Neutrophil (primary cell): ENCODE measurements around the gene SEC22A.

ENCODE experiments used
- H3K27ac ChIP-seq: fragments of 200-600 bp; sonication (generic); 2 replicates; pipeline ENCODE4 v1.5.1; 2016; ENCODE audit warnings: mild to moderate bottlenecking, moderate library complexity
- H3K27me3 ChIP-seq: fragments of 200-600 bp; sonication (generic); 2 replicates; pipeline ENCODE4 v1.6.0; 2016; ENCODE audit warnings: mild to moderate bottlenecking
- H3K36me3 ChIP-seq: fragments of 200-600 bp; sonication (generic); 2 replicates; pipeline ENCODE4 v1.5.1; 2017
- H3K4me1 ChIP-seq, 2 experiments: fragments of 200-600 bp in 1 of 2; sonication (generic) in 1 of 2; 1 replicate in 1 of 2; 2 replicates in 1 of 2; pipeline versions ENCODE4 v1.5.1 to v1.6.1; 2013 to 2016; ENCODE audit warnings: low read depth in 1 of 2, low read length in 1 of 2, mild to moderate bottlenecking in 1 of 2, moderate library complexity in 1 of 2; ENCODE audit not compliant: control insufficient read depth in 1 of 2, insufficient read depth in 1 of 2
- H3K4me3 ChIP-seq, 2 experiments: fragments of 200-600 bp in 1 of 2; sonication (generic) in 1 of 2; 1 replicate in 1 of 2; 2 replicates in 1 of 2; pipeline ENCODE4 v1.5.1; 2013 to 2016; ENCODE audit warnings: low read depth in 1 of 2, low read length in 1 of 2, mild to moderate bottlenecking in 1 of 2, moderate library complexity in 1 of 2
- H3K9me3 ChIP-seq: fragments of 200-600 bp; sonication (generic); 2 replicates; pipeline ENCODE4 v1.5.1; 2016
- TF ChIP-seq, protein P1 (sequence below): fragments of 200-600 bp; sonication (generic); IDR thresholded peaks from 2 replicates; pipeline ENCODE4 v1.5.1; 2016; ENCODE audit warnings: antibody characterized with exemption

Gene SEC22A

DNA sequence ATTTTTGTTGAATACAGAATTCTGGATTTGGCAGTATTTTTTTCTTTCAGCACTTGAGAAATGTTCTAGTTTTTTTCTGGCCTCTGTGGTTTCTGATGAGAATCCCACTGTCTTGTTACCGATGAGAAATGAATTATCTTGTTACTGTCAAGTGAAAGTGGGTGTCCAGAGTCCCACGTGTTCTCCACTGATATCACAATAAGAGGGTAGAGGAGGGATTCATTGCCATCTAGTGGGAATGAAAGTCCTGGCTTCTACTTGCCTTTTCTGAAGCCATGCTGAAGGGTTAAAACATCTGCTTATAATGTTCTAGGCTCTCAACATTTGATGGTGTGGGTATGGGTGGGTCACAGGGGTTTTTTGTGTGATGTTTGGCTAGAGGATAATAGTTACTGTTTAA, 66.1 kb downstream of the SEC22A start:
- no peak overlapping the region for H3K4me3 ChIP-seq
- no peaks in the 10 kb centered on the region for H3K4me1 ChIP-seq
- H3K27ac ChIP-seq = no peak overlapping the region
- TF ChIP-seq, protein P1, sequence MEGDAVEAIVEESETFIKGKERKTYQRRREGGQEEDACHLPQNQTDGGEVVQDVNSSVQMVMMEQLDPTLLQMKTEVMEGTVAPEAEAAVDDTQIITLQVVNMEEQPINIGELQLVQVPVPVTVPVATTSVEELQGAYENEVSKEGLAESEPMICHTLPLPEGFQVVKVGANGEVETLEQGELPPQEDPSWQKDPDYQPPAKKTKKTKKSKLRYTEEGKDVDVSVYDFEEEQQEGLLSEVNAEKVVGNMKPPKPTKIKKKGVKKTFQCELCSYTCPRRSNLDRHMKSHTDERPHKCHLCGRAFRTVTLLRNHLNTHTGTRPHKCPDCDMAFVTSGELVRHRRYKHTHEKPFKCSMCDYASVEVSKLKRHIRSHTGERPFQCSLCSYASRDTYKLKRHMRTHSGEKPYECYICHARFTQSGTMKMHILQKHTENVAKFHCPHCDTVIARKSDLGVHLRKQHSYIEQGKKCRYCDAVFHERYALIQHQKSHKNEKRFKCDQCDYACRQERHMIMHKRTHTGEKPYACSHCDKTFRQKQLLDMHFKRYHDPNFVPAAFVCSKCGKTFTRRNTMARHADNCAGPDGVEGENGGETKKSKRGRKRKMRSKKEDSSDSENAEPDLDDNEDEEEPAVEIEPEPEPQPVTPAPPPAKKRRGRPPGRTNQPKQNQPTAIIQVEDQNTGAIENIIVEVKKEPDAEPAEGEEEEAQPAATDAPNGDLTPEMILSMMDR = no peak
- H3K36me3 ChIP-seq = peaks cover 6% of the 10 kb centered on the region
- no peaks in the 10 kb centered on the region for H3K9me3 ChIP-seq
- H3K27me3 ChIP-seq = no peaks in the 10 kb centered on the region

DNA sequence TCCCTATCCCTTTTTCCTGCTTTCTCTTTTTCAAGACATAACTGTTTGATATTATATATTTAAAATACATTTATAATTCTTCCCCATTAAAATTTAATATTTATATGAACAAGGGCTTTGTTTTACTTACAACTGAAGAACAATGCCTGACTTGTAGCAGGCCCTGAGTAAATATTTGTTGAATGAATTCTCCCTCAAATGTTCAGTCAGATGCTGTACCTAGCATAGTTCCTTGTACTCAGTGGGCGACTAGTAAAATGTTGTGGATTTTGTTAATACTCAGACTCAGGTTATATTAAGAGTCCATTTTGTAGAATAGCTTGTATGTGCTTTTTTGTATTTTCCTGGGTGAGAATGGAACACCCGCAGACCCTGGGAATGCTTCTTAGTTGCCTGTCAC, 69.1 kb downstream of the SEC22A start:
- Histone ChIP-seq H3K4me1 (no peaks in the 10 kb centered on the region), H3K9me3 (no peaks in the 10 kb centered on the region), H3K27me3 (no peaks in the 10 kb centered on the region), H3K27ac (no peak overlapping the region), H3K4me3 (no peak overlapping the region), H3K36me3 (peaks cover 6% of the 10 kb centered on the region)
- TF ChIP-seq, protein P1 = no peak

DNA sequence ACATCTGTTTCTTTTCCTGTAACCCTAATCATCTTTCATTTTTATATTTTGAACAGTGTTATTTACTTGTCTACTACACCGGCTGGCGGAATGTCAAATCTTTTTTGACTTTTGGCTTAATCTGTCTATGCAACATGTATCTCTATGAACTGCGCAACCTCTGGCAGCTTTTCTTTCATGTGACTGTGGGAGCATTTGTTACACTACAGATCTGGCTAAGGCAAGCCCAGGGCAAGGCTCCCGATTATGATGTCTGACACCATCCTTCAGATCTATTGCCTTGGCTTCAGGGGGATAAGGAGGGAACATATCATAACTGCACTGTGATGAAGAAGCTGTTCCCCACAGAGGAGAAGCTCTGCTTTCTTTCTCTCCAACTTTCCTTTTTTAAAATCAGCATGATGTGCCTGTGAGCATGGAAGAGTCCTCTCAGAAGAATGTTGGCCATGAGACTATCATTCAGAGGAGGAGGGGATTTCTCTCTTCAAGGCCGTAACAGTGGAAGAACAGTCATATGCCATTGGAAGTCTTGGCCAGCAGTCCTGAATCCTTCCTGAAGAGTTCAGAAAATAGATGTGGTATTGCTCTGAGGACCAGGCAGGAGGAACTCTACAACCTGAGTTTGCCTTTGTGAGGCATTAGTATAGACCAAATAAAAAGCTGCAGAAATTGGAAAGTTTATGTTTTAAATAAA, 69.9 kb downstream of the SEC22A start:
- TF ChIP-seq, protein P1 = no peak
- Histone ChIP-seq H3K27me3 (no peaks in the 10 kb centered on the region), H3K27ac (no peak overlapping the region)

DNA sequence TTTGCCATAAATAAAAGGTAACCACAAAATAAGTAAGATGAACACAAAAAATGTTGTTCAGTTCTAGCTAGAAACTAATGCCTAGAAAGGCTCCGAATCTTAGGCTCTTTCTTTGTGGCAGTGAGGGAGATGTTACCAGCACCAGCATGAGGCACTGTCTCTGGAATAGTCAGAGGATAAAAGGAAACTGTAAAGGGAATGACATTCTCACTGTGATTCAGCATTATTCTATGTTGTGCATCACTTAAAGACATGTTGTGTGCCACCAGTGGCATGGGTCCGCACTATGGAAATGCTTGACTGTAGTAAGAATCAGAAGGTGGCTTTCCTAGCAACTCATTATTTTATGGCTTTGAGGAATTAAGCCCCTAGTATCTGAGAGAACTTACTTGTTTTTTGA, 70.8 kb downstream of the SEC22A start:
- Histone ChIP-seq H3K4me3 (no peak overlapping the region), H3K27ac (no peak overlapping the region), H3K9me3 (no peaks in the 10 kb centered on the region), H3K27me3 (no peaks in the 10 kb centered on the region), H3K36me3 (peaks cover 6% of the 10 kb centered on the region), H3K4me1 (no peaks in the 10 kb centered on the region)
- TF ChIP-seq, protein P1 = no peak

More for the DNA sequence above, 69.9 kb downstream of the SEC22A start:
- Histone ChIP-seq H3K4me3 (no peak overlapping the region), H3K9me3 (no peaks in the 10 kb centered on the region), H3K4me1 (no peaks in the 10 kb centered on the region), H3K36me3 (peaks cover 6% of the 10 kb centered on the region)

DNA sequence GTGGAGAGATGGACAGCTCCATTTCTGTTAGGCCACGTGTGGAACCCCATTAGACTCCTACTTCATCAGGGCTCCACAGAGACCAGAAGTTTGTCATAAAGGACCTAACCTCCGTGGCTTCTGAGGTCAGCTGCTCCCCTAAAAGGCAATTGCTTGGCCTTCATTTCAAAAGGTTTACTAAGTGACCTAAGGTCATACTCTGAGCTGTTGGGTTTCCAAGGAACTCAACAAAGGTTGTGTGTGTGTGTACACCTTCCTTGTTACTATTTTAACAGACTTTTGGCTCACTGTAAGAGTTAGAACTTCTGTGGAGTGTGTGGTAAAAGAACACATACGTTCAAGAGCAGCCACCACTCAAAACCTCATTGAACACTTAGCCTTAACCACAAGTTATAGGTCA, 73.9 kb downstream of the SEC22A start:
- Histone ChIP-seq H3K27ac (no peak overlapping the region), H3K9me3 (no peaks in the 10 kb centered on the region), H3K4me3 (no peak overlapping the region), H3K4me1 (peaks cover 10 to 11% of the 10 kb centered on the region in 2 experiments), H3K36me3 (peaks cover 6% of the 10 kb centered on the region), H3K27me3 (no peaks in the 10 kb centered on the region)
- TF ChIP-seq, protein P1 = no peak
